HG03196 (cell line): Measurements from ENCODE around the gene MINDY2.
"Not testable (repeated sequence)": the region's sequence is repeated elsewhere in the genome, so short reads cannot be mapped to it uniquely, and the experiment has no call there.

Experiments used
- ATAC-seq: cut with Tn5 transposase; IDR thresholded peaks from one replicate; pipeline ENCODE4 v1.9.1; 2021; ENCODE audit not compliant: unreplicated experiment

The MINDY2 gene

DNA sequence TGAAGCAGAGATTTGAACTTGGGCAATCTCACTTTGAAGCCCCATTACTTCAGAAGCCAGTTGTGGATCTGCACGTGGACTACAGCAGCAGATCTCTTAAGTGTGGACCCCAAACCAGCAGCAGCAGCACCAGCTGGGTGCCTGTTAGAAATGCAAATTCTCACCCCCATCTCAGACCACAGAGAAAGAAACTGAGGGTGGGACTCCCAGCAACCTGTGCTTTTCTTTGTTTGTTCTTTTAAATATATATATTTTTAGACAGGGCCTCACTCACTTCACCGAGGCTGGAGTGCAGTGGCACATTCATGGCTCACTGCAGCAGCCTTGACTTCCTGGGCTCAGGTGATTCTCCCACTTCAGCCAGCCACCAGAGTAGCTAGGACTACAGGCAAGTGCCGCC is 109.2 kb downstream of the MINDY2 start:
- no peak for ATAC-seq

DNA sequence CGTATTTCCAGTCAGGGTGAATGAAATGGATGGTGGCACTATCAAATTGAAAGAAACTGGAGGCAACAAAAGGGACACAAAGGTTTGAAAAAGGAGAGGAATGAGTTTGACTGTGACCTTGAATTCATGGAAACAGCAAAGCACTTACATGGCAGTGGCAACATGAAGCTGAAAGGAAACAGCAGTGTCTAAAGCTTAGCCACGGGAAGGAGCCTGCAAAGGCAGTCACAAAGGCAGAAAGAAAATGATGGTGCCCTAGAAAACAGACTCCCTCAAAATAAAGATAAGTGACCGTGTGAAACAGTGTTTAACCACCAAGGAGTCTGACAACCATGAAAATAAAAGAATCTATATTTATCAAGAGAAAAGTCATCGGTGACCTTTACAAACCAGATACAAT is 111.1 kb downstream of the MINDY2 start:
- ATAC-seq, result no peak

DNA sequence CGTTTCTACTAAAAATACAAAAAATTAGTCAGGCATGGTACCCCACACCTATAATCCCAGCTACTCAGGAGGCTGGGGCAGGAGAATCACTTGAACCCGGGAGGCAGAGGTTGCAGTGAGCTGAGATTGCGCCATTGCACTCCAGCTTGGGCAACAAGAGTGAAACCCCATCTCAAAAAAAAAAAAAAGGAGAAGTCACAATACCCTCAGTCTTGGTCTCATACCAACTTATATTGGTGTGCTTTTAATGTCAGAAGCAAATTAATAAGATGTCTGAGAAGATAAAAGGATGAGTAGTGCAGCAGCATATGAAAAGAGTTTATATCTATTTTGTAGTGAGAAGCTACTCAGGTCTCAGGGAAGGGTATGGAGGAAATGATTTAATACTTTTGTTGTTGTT is 112.8 kb downstream of the MINDY2 start:
- ATAC-seq, result not testable (repeated sequence)

DNA sequence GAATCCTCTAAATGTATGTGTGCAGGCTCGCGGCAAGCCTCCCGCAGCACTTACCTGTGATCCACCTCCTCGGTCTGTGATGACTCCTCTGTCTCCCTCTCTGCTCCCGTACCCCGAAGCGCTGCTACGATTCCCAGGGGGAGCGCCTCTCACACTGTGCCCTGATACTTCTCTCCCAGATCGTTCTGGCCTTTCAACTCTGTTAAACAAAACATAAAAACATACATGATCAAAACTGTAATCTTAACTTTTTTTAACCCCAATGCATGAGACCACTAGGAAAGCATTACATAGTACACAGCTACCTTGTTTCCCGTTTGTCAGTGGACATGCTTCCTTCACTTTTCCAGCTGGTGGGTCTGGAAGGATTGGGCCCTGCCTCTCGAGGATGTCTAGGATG is 115.8 kb downstream of the MINDY2 start:
- no peak for ATAC-seq

DNA sequence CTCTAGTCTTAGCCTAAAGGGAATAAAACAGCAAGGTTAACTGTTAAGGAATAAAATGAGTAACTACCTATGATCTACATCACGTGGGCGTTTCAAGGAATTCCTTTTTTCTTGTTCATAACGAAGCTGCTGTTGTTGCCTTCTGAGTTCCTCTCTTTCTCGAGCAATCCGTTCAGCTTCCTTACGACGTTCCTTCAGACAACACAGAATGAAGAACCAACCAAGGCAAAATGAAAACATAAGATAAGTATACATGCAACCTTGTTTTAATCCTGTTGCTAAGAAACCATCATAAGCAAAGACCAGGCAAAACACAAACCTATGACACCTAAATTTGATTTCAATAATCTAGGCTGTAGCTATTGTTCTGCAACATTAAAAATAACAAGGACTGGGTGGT is 118.3 kb downstream of the MINDY2 start:
- ATAC-seq, result no peak

DNA sequence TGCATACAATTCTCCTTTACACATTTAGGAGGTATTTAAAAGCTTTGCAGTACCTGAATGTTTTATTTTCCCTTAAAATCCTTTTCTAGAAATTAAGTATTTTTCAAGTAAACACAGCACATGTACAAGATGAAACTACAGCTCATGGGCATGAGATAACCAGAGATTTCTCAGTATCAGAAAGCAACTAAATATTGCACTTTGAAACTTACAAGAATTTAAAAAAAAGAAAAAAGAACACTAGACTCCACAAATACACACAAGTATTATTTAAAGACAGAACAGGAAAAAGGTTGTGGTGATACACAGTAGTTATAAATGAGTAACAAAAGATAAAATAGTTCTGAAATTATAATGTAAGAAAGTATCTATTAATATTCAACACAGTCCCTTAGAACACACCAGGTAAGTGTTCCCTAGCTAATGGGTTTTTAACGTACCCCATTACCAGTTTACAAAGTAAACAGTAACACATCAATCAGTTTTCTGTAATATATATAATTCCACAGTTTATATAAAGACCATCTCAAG is 127.1 kb downstream of the MINDY2 start:
- no peak for ATAC-seq

DNA sequence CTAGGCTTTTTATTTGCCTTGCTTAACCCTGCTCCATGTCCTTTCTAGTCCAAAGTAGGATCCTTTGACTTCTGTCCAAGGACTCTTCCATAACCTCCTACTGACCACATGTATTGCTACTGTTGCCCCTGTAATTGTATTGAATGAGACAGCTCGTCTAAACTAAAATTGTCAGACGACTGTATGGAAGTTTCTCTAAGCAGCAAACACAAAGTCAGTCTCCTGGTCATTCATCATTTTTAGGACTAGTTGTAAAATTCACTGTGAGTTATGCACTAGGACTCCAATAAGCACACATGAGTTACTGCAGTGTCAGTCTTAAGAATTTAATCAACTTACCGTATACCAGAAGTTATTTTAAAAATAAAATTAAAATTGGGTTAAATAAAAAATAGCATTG is 129.5 kb downstream of the MINDY2 start:
- ATAC-seq, result no peak

DNA sequence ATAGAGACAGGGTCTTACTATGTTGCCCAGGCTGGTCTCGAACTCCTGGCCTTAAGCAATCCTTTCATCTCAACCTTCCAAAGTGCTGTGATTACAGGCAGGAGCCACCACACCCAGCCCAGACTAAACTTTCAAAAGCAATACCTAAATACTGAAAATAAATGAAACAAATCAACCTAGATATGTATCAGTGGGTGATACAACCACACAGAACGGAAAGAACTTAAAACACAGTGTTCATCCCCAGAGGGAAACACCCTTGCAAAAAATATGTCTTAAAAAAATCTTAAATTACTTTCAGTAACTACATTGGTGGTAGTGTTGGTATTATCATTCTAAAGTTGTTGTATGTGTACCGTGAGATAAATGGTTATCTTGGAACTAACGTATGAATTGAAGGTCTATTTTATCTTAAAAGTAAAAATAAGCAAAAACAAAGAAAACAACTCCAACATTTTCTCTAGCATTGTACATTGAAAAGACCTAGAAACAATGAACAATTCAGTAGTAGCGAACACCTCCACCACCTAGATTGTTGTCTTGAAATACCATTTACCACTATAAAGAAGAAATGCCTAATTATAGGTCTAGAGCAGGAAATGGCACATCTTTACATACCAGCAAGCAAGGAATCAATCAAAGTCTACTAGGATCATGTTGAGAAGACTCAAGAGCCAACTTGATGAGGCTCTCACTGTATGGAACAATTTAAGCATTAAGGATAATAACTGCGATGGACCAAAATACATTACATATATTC is 137.6 kb downstream of the MINDY2 start:
- no peak for ATAC-seq

DNA sequence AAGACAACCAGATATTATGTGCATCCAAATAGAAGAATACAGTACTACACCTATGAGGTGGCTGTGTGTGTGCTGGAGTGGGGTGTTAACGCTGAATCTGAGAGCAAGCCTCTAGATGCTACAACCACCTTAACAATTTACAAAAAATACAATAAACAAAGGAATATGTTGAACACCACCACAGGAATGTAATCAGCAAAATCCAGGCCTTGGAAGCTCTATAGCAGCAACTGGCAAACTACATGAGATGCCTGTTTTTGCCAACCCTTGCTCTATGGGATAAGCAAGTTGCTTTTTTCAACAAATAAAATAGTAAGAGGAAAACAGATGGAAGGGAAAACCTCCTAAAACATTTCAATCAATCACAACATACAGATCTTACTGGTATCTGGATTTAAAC is 138.5 kb downstream of the MINDY2 start:
- no peak for ATAC-seq

DNA sequence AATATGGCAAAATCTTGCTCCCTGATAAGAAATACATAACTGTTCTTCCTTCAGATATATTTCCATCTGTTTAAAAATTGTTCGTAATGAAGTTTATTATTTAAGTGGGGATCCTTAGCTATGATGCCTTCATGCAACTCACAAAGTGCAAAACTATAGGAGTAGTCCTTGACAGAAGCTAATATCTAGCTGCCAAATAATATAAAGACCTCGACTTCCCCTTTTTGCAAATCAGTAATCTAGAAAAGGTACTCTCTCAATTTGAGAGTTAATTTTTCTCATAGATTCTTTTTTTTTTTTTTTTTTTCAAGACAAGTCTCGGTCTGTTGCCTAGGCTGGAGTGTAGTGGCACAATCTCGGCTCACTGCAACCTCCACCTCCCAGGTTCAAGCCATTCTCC is 139.4 kb downstream of the MINDY2 start:
- no peak for ATAC-seq
